HEK293 (cell line): ENCODE data around the gene TLE3.

ENCODE experiments used
- CTCF ChIA-PET: fragments of 350-600 bp; formaldehyde crosslinking; extraction: SDS; loops from one replicate; lab custom pipeline; 2021; ENCODE audit warnings: antibody characterized with exemption; lab: Yijun Ruan, JAX
- POLR2A ChIA-PET: fragments of 300-600 bp; formaldehyde crosslinking; extraction: SDS; loops from one replicate; lab custom pipeline; 2020; ENCODE audit warnings: antibody characterized with exemption, inconsistent platforms; lab: Yijun Ruan, JAX
- H3K27ac ChIP-seq: fragments of 200-500 bp; sonication (Bioruptor generic); 2 replicates; pipeline ENCODE4 v1.5.1; 2014; ENCODE audit warnings: low read depth, low read length, control low read depth, inconsistent platforms; ENCODE audit errors: extremely low read depth
- H3K36me3 ChIP-seq, 2 experiments: fragments of 200-500 bp in 1 of 2; sonication (Bioruptor generic) in 1 of 2; 1 replicate in 1 of 2; 2 replicates in 1 of 2; pipeline ENCODE4 v1.5.1; 2014 to 2017; ENCODE audit warnings: inconsistent platforms in 2 of 2, low read length in 2 of 2; ENCODE audit not compliant: control insufficient read depth in 2 of 2, insufficient read depth in 1 of 2
- H3K4me1 ChIP-seq: fragments of 200-500 bp; sonication (Bioruptor generic); 2 replicates; pipeline ENCODE4 v1.5.1; 2014; ENCODE audit warnings: mild to moderate bottlenecking, low read length, inconsistent platforms; ENCODE audit not compliant: control insufficient read depth, insufficient read depth
- H3K4me3 ChIP-seq: 2 replicates; pipeline ENCODE4 v1.5.1; 2011; ENCODE audit warnings: low read depth, mild to moderate bottlenecking, control low read depth, low read length, moderate library complexity
- H3K9me3 ChIP-seq: fragments of 200-500 bp; sonication (Bioruptor generic); 2 replicates; pipeline ENCODE4 v1.5.1; 2014; ENCODE audit warnings: low read depth, low read length, inconsistent platforms; ENCODE audit not compliant: control insufficient read depth, insufficient read depth
- BCL11B ChIP-seq: fragments of 450-650 bp; formaldehyde crosslinking; IDR thresholded peaks from 2 replicates; pipeline ENCODE4 v1.5.1; 2016; ENCODE audit warnings: low read depth, missing biosample characterization, missing genetic modification characterization
- GLI4 ChIP-seq: fragments of 450-650 bp; formaldehyde crosslinking; IDR thresholded peaks from 2 replicates; pipeline ENCODE4 v1.5.1; 2016; ENCODE audit warnings: missing biosample characterization, missing genetic modification characterization
- GLIS1 ChIP-seq: fragments of 450-650 bp; formaldehyde crosslinking; IDR thresholded peaks from 2 replicates; pipeline ENCODE4 v1.5.1; 2016; ENCODE audit warnings: missing biosample characterization, missing genetic modification characterization
- KLF1 ChIP-seq: fragments of 450-650 bp; formaldehyde crosslinking; IDR thresholded peaks from 2 replicates; pipeline ENCODE4 v1.5.1; 2016; ENCODE audit warnings: missing biosample characterization, missing genetic modification characterization
- KLF17 ChIP-seq: fragments of 450-650 bp; formaldehyde crosslinking; IDR thresholded peaks from 2 replicates; pipeline ENCODE4 v1.5.1; 2016; ENCODE audit warnings: missing biosample characterization, missing genetic modification characterization
- KLF7 ChIP-seq: fragments of 450-650 bp; formaldehyde crosslinking; IDR thresholded peaks from 2 replicates; pipeline ENCODE4 v1.5.1; 2016; ENCODE audit warnings: missing biosample characterization, missing genetic modification characterization, borderline replicate concordance
- PRDM1 ChIP-seq: fragments of 450-650 bp; formaldehyde crosslinking; IDR thresholded peaks from 2 replicates; pipeline ENCODE4; 2016; ENCODE audit warnings: missing biosample characterization, missing genetic modification characterization
- ZBTB10 ChIP-seq: fragments of 450-650 bp; formaldehyde crosslinking; IDR thresholded peaks from 2 replicates; pipeline ENCODE4 v1.5.1; 2016; ENCODE audit warnings: missing biosample characterization, missing genetic modification characterization
- ZBTB20 ChIP-seq: fragments of 450-650 bp; formaldehyde crosslinking; IDR thresholded peaks from 2 replicates; pipeline ENCODE4 v1.5.1; 2016; ENCODE audit warnings: missing biosample characterization, missing genetic modification characterization
- ZBTB26 ChIP-seq: fragments of 450-650 bp; formaldehyde crosslinking; optimal IDR thresholded peaks from 2 replicates; pipeline ENCODE3; 2016; ENCODE audit warnings: missing biosample characterization, mild to moderate bottlenecking, missing genetic modification characterization
- ZNF19 ChIP-seq: fragments of 450-650 bp; formaldehyde crosslinking; IDR thresholded peaks from 2 replicates; pipeline ENCODE4; 2016; ENCODE audit warnings: missing biosample characterization, missing genetic modification characterization, low read depth
- ZNF239 ChIP-seq: fragments of 450-650 bp; formaldehyde crosslinking; IDR thresholded peaks from 2 replicates; pipeline ENCODE4 v1.5.1; 2016; ENCODE audit warnings: missing biosample characterization, missing genetic modification characterization
- ZNF248 ChIP-seq: fragments of 450-650 bp; formaldehyde crosslinking; IDR thresholded peaks from 2 replicates; pipeline ENCODE4 v1.5.1; 2017; ENCODE audit warnings: missing biosample characterization, missing genetic modification characterization
- ZNF350 ChIP-seq: fragments of 450-650 bp; formaldehyde crosslinking; IDR thresholded peaks from 2 replicates; pipeline ENCODE4 v1.5.0; 2017; ENCODE audit warnings: missing biosample characterization, mild to moderate bottlenecking, missing genetic modification characterization
- ZNF366 ChIP-seq: fragments of 450-650 bp; formaldehyde crosslinking; conservative IDR thresholded peaks from 2 replicates; pipeline ENCODE4 v1.5.1; 2016; ENCODE audit warnings: missing biosample characterization, missing genetic modification characterization
- ZNF404 ChIP-seq: fragments of 450-650 bp; formaldehyde crosslinking; IDR thresholded peaks from 2 replicates; pipeline ENCODE4 v1.5.1; 2017; ENCODE audit warnings: missing biosample characterization, missing genetic modification characterization
- ZNF518A ChIP-seq: fragments of 450-650 bp; formaldehyde crosslinking; conservative IDR thresholded peaks from 2 replicates; pipeline ENCODE4 v1.5.1; 2016; ENCODE audit warnings: low read depth, missing biosample characterization, missing genetic modification characterization
- ZNF529 ChIP-seq: fragments of 450-650 bp; formaldehyde crosslinking; IDR thresholded peaks from 2 replicates; pipeline ENCODE4 v1.5.1; 2017; ENCODE audit warnings: missing genetic modification characterization, missing biosample characterization; ENCODE audit not compliant: insufficient replicate concordance
- ZNF692 ChIP-seq: fragments of 450-650 bp; formaldehyde crosslinking; IDR thresholded peaks from 2 replicates; pipeline ENCODE4 v1.5.1; 2016; ENCODE audit warnings: missing biosample characterization, missing genetic modification characterization
- ZSCAN4 ChIP-seq: fragments of 450-650 bp; formaldehyde crosslinking; IDR thresholded peaks from 2 replicates; pipeline ENCODE4 v1.5.1; 2017; ENCODE audit warnings: missing biosample characterization, missing genetic modification characterization

TLE3 gene

GRCh38 chr15:70096215-70097062 lies 1.3 kb downstream of the TLE3 start (continued):
- 0 out of 2 replicates have a peak, but pooled peaks have one; percentile 32 for TF ChIP-seq ZNF692
- TF ChIP-seq ZNF518A (tag by site-specific recombination): no peak
- no peak for TF ChIP-seq ZNF350 (tag by site-specific recombination)

- CTCF ChIA-PET: interaction anchor here (0.5 to 1.3 kb wide), 6 partner anchors 84 to 473 kb away, joined by 3 to 4 read pairs (median 3); no protein-coding TSS in a partner anchor
- no peaks in the 10 kb centered on the region for H3K9me3 ChIP-seq
- POLR2A ChIA-PET: interaction anchor here (0.6 to 4.2 kb wide), 15 partner anchors 15 to 436 kb away, joined by 3 to 31 read pairs (median 3); no protein-coding TSS in a partner anchor
- H3K4me3 ChIP-seq: peak overlapping the region; percentile 92
- H3K27ac ChIP-seq: peak overlapping the region; percentile 99
- peaks cover 19 to 47% of the 10 kb centered on the region in 2 experiments for H3K36me3 ChIP-seq
- H3K4me1 ChIP-seq: peaks cover 43% of the 10 kb centered on the region
- TF ChIP-seq GLI4 (tag by site-specific recombination) (no peak), BCL11B (tag by site-specific recombination) (no peak), ZSCAN4 (tag by site-specific recombination) (no peak), ZNF366 (tag by site-specific recombination) (no peak), PRDM1 (no peak), KLF7 (no peak), GLIS1 (peak; percentile 2; the same call in 1 of the 2 replicates), ZNF529 (no peak), ZBTB10 (tag by site-specific recombination) (peak; percentile 69; the same call in 1 of the 2 replicates), ZBTB26 (peak; percentile 70), ZBTB20 (tag by site-specific recombination) (peak; percentile 81; the same call in 1 of the 2 replicates), ZNF404 (tag by site-specific recombination) (no peak), ZNF248 (tag by site-specific recombination) (no peak), KLF1 (tag by site-specific recombination) (no peak), ZNF239 (tag by site-specific recombination) (no peak), KLF17 (tag by site-specific recombination) (no peak), ZNF19 (tag by site-specific recombination) (no peak)
These were observed 2.1 kb downstream of the TLE3 start for GRCh38 chr15:70095408-70096214.
